Measurements from ENCODE around the gene PLXNA3. TPM values are rescaled to one million over a fixed set of nuclear protein-coding genes. Genes with fewer than 3 reads are reported as not detected.
A peak's percentile ranks its signal among the peaks of the same experiment; 100 is the strongest.

PLXNA3 gene
- total RNA-seq, 1 experiment from 2014 or later = 128 TPM

- in situ Hi-C loops (cut with HindIII; ENCODE audit: low pct_unique_long_range_greater_than_20kb, low sequenced_read_pairs) = no loop called here
- CTCF ChIA-PET = no interaction called here
- ATAC-seq = peak; percentile 7
Observed at GRCh38 chrX:154515090-154515965, 57.2 kb downstream of the PLXNA3 start.

GRCh38 chrX:154515966-154516655 lies 58.0 kb downstream of the PLXNA3 start, which contains the start of gene FAM3A:
Gene FAM3A (minus strand): TSS chrX:154516232. CDS start chrX:154515772, 460 bp downstream.
- ChIA-PET POLR2A (interaction anchor here (0.6 kb wide), 2 partner anchors 18 to 260 kb away, joined by 3 read pairs; no protein-coding TSS in a partner anchor), CTCF (interaction anchor here (0.7 kb wide), 1 partner anchor 165 kb away, joined by 5 read pairs; no protein-coding TSS in a partner anchor)
- H3K27ac ChIP-seq (ENCODE audit: low read length) = peak within 1 kb of the TSS; percentile 89
- peaks cover 12% of the 10 kb centered on the region for H3K4me1 ChIP-seq (ENCODE audit: control insufficient read depth, insufficient read depth, low read length)
- H3K27me3 ChIP-seq (ENCODE audit: control insufficient read depth, insufficient read depth, low read length) = no peaks in the 10 kb centered on the region
- DNase-seq (ENCODE audit: low read depth, low spot score) (peak; percentile 54), ATAC-seq (peak; percentile 98)
- no peaks in the 10 kb centered on the region for H3K36me3 ChIP-seq (ENCODE audit: control insufficient read depth, insufficient read depth, low read length)
- intact Hi-C loops (cut with micrococcal nuclease; ENCODE audit: unreplicated experiment) = no loop called here
- H3K9me3 ChIP-seq (ENCODE audit: control insufficient read depth, insufficient read depth, low read depth, low read length) = no peaks in the 10 kb centered on the region
- in situ Hi-C loops (cut with HindIII; ENCODE audit: low pct_unique_long_range_greater_than_20kb, low sequenced_read_pairs) = no loop called here
- peak within 1 kb of the TSS; percentile 72 to 86 for H3K4me3 ChIP-seq (ENCODE audit: low read depth in 2 of 2, low read length in 2 of 2)
- TF ChIP-seq SIN3A (IDR thresholded peaks at IDR 0.05; ENCODE audit: borderline replicate concordance, insufficient read depth, low read depth, low read length) (peak; percentile 71; the same call in 1 of the 2 replicates), POLR2AphosphoS5 (IDR thresholded peaks at IDR 0.05; ENCODE audit: low read depth, low read length) (peak; percentile 91), TCF7L2 (IDR thresholded peaks at IDR 0.05; ENCODE audit: low read depth, low read length) (no peak)
- TF ChIP-seq, protein P1, sequence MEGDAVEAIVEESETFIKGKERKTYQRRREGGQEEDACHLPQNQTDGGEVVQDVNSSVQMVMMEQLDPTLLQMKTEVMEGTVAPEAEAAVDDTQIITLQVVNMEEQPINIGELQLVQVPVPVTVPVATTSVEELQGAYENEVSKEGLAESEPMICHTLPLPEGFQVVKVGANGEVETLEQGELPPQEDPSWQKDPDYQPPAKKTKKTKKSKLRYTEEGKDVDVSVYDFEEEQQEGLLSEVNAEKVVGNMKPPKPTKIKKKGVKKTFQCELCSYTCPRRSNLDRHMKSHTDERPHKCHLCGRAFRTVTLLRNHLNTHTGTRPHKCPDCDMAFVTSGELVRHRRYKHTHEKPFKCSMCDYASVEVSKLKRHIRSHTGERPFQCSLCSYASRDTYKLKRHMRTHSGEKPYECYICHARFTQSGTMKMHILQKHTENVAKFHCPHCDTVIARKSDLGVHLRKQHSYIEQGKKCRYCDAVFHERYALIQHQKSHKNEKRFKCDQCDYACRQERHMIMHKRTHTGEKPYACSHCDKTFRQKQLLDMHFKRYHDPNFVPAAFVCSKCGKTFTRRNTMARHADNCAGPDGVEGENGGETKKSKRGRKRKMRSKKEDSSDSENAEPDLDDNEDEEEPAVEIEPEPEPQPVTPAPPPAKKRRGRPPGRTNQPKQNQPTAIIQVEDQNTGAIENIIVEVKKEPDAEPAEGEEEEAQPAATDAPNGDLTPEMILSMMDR (IDR thresholded peaks at IDR 0.05) = no peak
- BruUV-seq (replicated peaks) = no TSS peak

More at GRCh38 chrX:154515090-154515965, 57.2 kb downstream of the PLXNA3 start:
- Histone ChIP-seq H3K4me3 (ENCODE audit: low read depth in 2 of 2, low read length in 2 of 2) (peak overlapping the region; percentile 72 to 86), H3K27me3 (ENCODE audit: control insufficient read depth, insufficient read depth, low read length) (no peaks in the 10 kb centered on the region), H3K27ac (ENCODE audit: low read length) (peak overlapping the region; percentile 89), H3K9me3 (ENCODE audit: control insufficient read depth, insufficient read depth, low read depth, low read length) (no peaks in the 10 kb centered on the region), H3K36me3 (ENCODE audit: control insufficient read depth, insufficient read depth, low read length) (no peaks in the 10 kb centered on the region), H3K4me1 (ENCODE audit: control insufficient read depth, insufficient read depth, low read length) (peaks cover 12% of the 10 kb centered on the region)
- DNase-seq (ENCODE audit: low read depth, low spot score) = no peak
- POLR2A ChIA-PET = interaction anchor here (0.7 kb wide), 1 partner anchor 84 kb away, joined by 3 read pairs; no protein-coding TSS in a partner anchor
- BruUV-seq (replicated peaks) = no TSS peak
- TF ChIP-seq POLR2AphosphoS5 (IDR thresholded peaks at IDR 0.05; ENCODE audit: low read depth, low read length) (no peak), TCF7L2 (IDR thresholded peaks at IDR 0.05; ENCODE audit: low read depth, low read length) (no peak), REST (IDR thresholded peaks at IDR 0.05; ENCODE audit: insufficient read depth in 1 of 2, low read depth in 2 of 2, low read length in 1 of 2) (no peak), SIN3A (IDR thresholded peaks at IDR 0.05; ENCODE audit: borderline replicate concordance, insufficient read depth, low read depth, low read length) (no peak)
- TF ChIP-seq, protein P1 (IDR thresholded peaks at IDR 0.05) = no peak
- intact Hi-C loops (cut with micrococcal nuclease; ENCODE audit: unreplicated experiment) = no loop called here

All from Panc1 (cell line).